Loucy (cell line): ENCODE results near the gene ARL8B.

Experiments
- H2AFZ ChIP-seq: fragments of 200-600 bp; sonication (generic); 2 replicates; pipeline ENCODE4 v1.6.0; 2016; ENCODE audit warnings: antibody characterized with exemption, mild to moderate bottlenecking, low read length, moderate library complexity
- H3F3A ChIP-seq: fragments of 200-600 bp; 2 replicates; pipeline ENCODE4 v1.6.0; 2016; ENCODE audit warnings: antibody characterized with exemption, low read depth, mild to moderate bottlenecking
- H3K27me3 ChIP-seq: fragments of 200-600 bp; sonication (generic); 2 replicates; pipeline ENCODE4 v1.6.1; 2014; ENCODE audit warnings: low read length, mild to moderate bottlenecking; ENCODE audit not compliant: insufficient read depth, poor library complexity, severe bottlenecking
- H3K36me3 ChIP-seq: fragments of 200-600 bp; sonication (generic); 2 replicates; pipeline ENCODE4 v1.6.1; 2016; ENCODE audit warnings: low read length; ENCODE audit not compliant: insufficient read depth
- H3K4me1 ChIP-seq: fragments of 200-600 bp; sonication (generic); 2 replicates; pipeline ENCODE4 v1.5.1; 2014; ENCODE audit warnings: low read length, mild to moderate bottlenecking; ENCODE audit not compliant: insufficient read depth, poor library complexity, severe bottlenecking
- H3K4me2 ChIP-seq: fragments of 200-600 bp; sonication (generic); 2 replicates; pipeline ENCODE4 v1.6.0; 2014; ENCODE audit warnings: antibody characterized with exemption, low read length, low read depth, mild to moderate bottlenecking; ENCODE audit not compliant: poor library complexity, severe bottlenecking
- H3K4me3 ChIP-seq: fragments of 200-600 bp; sonication (generic); 2 replicates; pipeline ENCODE4 v1.5.1; 2014; ENCODE audit warnings: low read length, mild to moderate bottlenecking, mixed read lengths; ENCODE audit not compliant: poor library complexity, severe bottlenecking
- H3K79me2 ChIP-seq: fragments of 200-600 bp; sonication (generic); 2 replicates; pipeline ENCODE4 v1.6.1; 2014; ENCODE audit warnings: low read length; ENCODE audit not compliant: insufficient read depth
- H3K9ac ChIP-seq: fragments of 200-600 bp; sonication (generic); 2 replicates; pipeline ENCODE4 v1.6.0; 2014; ENCODE audit warnings: mild to moderate bottlenecking, low read depth, low read length, moderate library complexity; ENCODE audit not compliant: poor library complexity, severe bottlenecking
- H3K9me2 ChIP-seq: fragments of 200-600 bp; sonication (generic); replicated peaks from 2 replicates; pipeline ENCODE4 v1.6.1; 2016; ENCODE audit warnings: low read depth, low read length, mixed read lengths
- H3K9me3 ChIP-seq: fragments of 200-600 bp; sonication (generic); 2 replicates; pipeline ENCODE4 v1.6.1; 2014; ENCODE audit warnings: mild to moderate bottlenecking, antibody characterized with exemption, low read length, low read depth; ENCODE audit not compliant: insufficient read depth
- H4K20me1 ChIP-seq: fragments of 200-600 bp; sonication (generic); 2 replicates; pipeline ENCODE4 v1.6.0; 2014; ENCODE audit warnings: antibody characterized with exemption, low read length, mild to moderate bottlenecking; ENCODE audit not compliant: insufficient read depth, poor library complexity, severe bottlenecking
- EZH2phosphoT487 ChIP-seq: fragments of 200-600 bp; IDR thresholded peaks from 2 replicates; pipeline ENCODE4 v1.6.1; 2018; ENCODE audit warnings: antibody characterized with exemption, mild to moderate bottlenecking, moderate library complexity, borderline replicate concordance
- TF ChIP-seq, protein P1 (sequence below): fragments of 200-600 bp; sonication (generic); conservative IDR thresholded peaks from 2 replicates; pipeline ENCODE4 v1.5.1; 2014; ENCODE audit warnings: mild to moderate bottlenecking, antibody characterized with exemption, low read length

The ARL8B gene

DNA sequence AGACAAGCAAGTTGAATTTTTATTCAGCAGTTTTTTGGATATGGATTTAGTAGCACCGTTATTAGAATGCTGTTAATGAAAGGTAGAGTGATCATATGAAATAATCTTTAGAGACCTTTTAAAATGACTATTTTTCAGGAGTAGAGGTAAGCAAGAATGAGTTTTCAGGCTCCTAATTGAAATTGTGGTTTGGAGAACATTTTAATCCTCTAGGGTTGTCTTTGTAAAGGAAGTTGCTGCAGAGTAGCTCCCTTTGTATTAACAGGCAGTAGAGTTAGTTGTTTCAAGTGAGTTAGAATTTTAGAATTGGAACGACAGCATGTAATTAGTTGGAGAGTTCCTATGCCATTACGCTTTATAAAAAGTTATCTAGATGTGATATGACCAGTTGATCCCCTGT is 38.2 kb downstream of the ARL8B start:
- Histone ChIP-seq H3K27me3 (no peaks in the 10 kb centered on the region), H4K20me1 (peaks cover 27% of the 10 kb centered on the region), H3K4me3 (no peak overlapping the region), H3K4me1 (peaks cover 17% of the 10 kb centered on the region), H2AFZ (no peak overlapping the region), H3F3A (no peaks in the 10 kb centered on the region), H3K79me2 (peaks cover 96% of the 10 kb centered on the region), H3K4me2 (peak overlapping the region; percentile 2), H3K36me3 (0 out of 2 replicates have a peak, but pooled peaks cover 2% of the 10 kb centered on the region), H3K9me2 (no peaks in the 10 kb centered on the region), H3K9ac (no peak overlapping the region), H3K9me3 (no peaks in the 10 kb centered on the region)
- TF ChIP-seq EZH2phosphoT487 = no peak
- TF ChIP-seq, protein P1, sequence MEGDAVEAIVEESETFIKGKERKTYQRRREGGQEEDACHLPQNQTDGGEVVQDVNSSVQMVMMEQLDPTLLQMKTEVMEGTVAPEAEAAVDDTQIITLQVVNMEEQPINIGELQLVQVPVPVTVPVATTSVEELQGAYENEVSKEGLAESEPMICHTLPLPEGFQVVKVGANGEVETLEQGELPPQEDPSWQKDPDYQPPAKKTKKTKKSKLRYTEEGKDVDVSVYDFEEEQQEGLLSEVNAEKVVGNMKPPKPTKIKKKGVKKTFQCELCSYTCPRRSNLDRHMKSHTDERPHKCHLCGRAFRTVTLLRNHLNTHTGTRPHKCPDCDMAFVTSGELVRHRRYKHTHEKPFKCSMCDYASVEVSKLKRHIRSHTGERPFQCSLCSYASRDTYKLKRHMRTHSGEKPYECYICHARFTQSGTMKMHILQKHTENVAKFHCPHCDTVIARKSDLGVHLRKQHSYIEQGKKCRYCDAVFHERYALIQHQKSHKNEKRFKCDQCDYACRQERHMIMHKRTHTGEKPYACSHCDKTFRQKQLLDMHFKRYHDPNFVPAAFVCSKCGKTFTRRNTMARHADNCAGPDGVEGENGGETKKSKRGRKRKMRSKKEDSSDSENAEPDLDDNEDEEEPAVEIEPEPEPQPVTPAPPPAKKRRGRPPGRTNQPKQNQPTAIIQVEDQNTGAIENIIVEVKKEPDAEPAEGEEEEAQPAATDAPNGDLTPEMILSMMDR = no peak

- TF ChIP-seq EZH2phosphoT487 = no peak
- TF ChIP-seq, protein P1 = no peak
- H3K9me2 ChIP-seq = no peaks in the 10 kb centered on the region
- H2AFZ ChIP-seq = no peak overlapping the region
- H3K4me1 ChIP-seq = peaks cover 17% of the 10 kb centered on the region
- H3K4me2 ChIP-seq = no peak overlapping the region
- no peaks in the 10 kb centered on the region for H3K9me3 ChIP-seq
- H3K36me3 ChIP-seq = 0 out of 2 replicates have a peak, but pooled peaks cover 2% of the 10 kb centered on the region
- H3K27me3 ChIP-seq = no peaks in the 10 kb centered on the region
- H4K20me1 ChIP-seq = peaks cover 27% of the 10 kb centered on the region
- H3K9ac ChIP-seq = no peak overlapping the region
- H3F3A ChIP-seq = no peaks in the 10 kb centered on the region
- H3K4me3 ChIP-seq = no peak overlapping the region
- peaks cover 96% of the 10 kb centered on the region for H3K79me2 ChIP-seq
Observed at GRCh38 chr3:5160940-5161858, 39.1 kb downstream of the ARL8B start.

DNA sequence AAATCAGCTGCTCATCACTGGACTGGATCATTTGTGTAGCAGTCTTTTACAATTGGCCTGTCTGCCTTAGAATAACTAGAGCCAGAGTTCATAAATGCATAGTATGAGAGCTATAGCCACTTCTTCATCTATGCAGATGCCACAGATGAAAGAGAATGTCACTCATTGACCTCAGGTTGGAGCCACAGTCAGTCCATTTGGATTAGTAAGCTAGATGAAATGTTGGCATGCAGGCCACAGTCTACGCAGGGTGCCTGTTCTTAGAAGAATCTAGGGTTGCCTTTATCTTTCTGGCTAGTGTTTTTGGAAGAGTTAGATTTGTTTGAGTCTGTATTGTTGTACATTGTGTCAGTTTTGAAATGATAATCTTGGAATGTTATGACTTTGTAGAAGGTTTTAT is 40.0 kb downstream of the ARL8B start:
- Histone ChIP-seq H3K4me2 (no peak overlapping the region), H4K20me1 (peaks cover 23% of the 10 kb centered on the region), H3F3A (no peaks in the 10 kb centered on the region), H3K4me3 (no peak overlapping the region), H3K79me2 (peaks cover 96% of the 10 kb centered on the region), H3K36me3 (no peaks in the 10 kb centered on the region), H3K9ac (no peak overlapping the region), H2AFZ (no peak overlapping the region), H3K9me3 (no peaks in the 10 kb centered on the region), H3K27me3 (no peaks in the 10 kb centered on the region), H3K4me1 (peaks cover 17% of the 10 kb centered on the region), H3K9me2 (no peaks in the 10 kb centered on the region)
- TF ChIP-seq EZH2phosphoT487 = no peak
- TF ChIP-seq, protein P1 = no peak
